Activated CD8-positive, alpha-beta T cell treated with anti-CD3 and anti-CD28 coated beads, Interleukin-2, amount 10 ng/mL, durations not matched to agents 7 days and 5 days (primary cell): ENCODE data around the gene PCDHB12. TPM values are rescaled to one million over a fixed set of nuclear protein-coding genes. Genes with fewer than 3 reads are reported as not detected.
"Not testable (repeated sequence)": the region's sequence is repeated elsewhere in the genome, so short reads cannot be mapped to it uniquely, and the experiment has no call there.

Experiments used
- ATAC-seq: fragments of 150-1000 bp; cut with Tn5 transposase; one replicate; pipeline ENCODE4 v1.10.0; 2021; ENCODE audit warnings: moderate library complexity
- CTCF ChIA-PET: fragments of 350-600 bp; sonication (Branson Sonifier 250); formaldehyde crosslinking; loops from one replicate; lab custom pipeline; 2021; ENCODE audit warnings: antibody characterized with exemption; lab: Charles Lee
- POLR2A ChIA-PET: fragments of 350-600 bp; sonication (Branson Sonifier 250); formaldehyde crosslinking; loops from one replicate; lab custom pipeline; 2021; ENCODE audit warnings: antibody characterized with exemption; lab: Charles Lee
- DNase-seq: peaks from one replicate; pipeline ENCODE4 v3.0.0-alpha.2; 2020
- H3K27ac Mint-ChIP-seq: one replicate; pipeline ENCODE4 v1.8.0; 2021; ENCODE audit warnings: mild to moderate bottlenecking, mixed read lengths
- H3K27me3 Mint-ChIP-seq: one replicate; pipeline ENCODE4 v1.8.0; 2021; ENCODE audit warnings: low read depth, mixed read lengths
- H3K36me3 Mint-ChIP-seq: one replicate; pipeline ENCODE4 v1.8.0; 2021; ENCODE audit warnings: low read depth, mixed read lengths
- H3K4me1 Mint-ChIP-seq: one replicate; pipeline ENCODE4 v1.8.0; 2021; ENCODE audit warnings: low read depth, mixed read lengths
- H3K4me3 Mint-ChIP-seq: one replicate; pipeline ENCODE4 v1.8.0; 2021; ENCODE audit warnings: mild to moderate bottlenecking, mixed read lengths
- H3K9me3 Mint-ChIP-seq: one replicate; pipeline ENCODE4 v1.8.0; 2022; ENCODE audit warnings: mixed read lengths; ENCODE audit not compliant: insufficient read depth
- total RNA-seq, 2 experiments: library from RNA; stranded (reverse); gene quantifications; one replicate each; pipeline ENCODE4 v1.2.3, GENCODE V29; 2021

Gene PCDHB12
- total RNA-seq, 2 experiments from 2014 or later, result not detected

DNA sequence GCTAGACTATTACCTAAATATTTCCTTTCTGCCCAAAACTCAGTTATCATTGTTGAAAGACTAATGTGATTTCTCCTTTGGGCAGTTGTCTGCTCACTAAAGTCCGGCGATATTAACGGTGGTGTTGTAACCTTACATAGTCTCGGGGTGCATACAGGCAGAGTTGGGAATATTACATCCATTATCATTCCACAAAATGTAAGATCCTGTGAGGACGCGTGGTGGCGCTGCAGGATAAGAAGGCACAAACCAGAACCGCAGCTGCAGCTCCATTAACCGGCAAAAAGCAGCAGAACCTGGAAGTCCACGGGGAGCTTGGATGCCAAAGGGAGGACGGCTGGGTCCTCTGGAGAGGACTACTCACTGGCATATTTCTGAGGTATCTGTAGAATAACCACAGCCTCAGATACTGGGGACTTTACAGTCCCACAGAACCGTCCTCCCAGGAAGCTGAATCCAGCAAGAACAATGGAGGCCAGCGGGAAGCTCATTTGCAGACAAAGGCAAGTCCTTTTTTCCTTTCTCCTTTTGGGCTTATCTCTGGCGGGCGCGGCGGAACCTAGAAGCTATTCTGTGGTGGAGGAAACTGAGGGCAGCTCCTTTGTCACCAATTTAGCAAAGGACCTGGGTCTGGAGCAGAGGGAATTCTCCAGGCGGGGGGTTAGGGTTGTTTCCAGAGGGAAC lies 5.3 kb downstream of the PCDHB12 start, which contains the start of gene PCDHB13:
TSS of gene PCDHB13 (plus strand) at position 264 of the 684 bp plus-strand sequence. CDS start at position 469, 205 bp downstream.
- CTCF ChIA-PET, H3K4me1 Mint-ChIP-seq, DNase-seq, H3K4me3 Mint-ChIP-seq, POLR2A ChIA-PET, H3K36me3 Mint-ChIP-seq, H3K27ac Mint-ChIP-seq, ATAC-seq: not testable (repeated sequence)
- peaks cover 18% of the 10 kb centered on the region for H3K27me3 Mint-ChIP-seq
- peaks cover 27% of the 10 kb centered on the region for H3K9me3 Mint-ChIP-seq

DNA sequence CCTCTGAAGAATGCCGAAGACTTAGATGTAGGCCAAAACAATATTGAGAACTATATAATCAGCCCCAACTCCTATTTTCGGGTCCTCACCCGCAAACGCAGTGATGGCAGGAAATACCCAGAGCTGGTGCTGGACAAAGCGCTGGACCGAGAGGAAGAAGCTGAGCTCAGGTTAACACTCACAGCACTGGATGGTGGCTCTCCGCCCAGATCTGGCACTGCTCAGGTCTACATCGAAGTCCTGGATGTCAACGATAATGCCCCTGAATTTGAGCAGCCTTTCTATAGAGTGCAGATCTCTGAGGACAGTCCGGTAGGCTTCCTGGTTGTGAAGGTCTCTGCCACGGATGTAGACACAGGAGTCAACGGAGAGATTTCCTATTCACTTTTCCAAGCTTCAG lies 6.1 kb downstream of the PCDHB12 start:
- POLR2A ChIA-PET, ATAC-seq, H3K4me3 Mint-ChIP-seq, H3K27ac Mint-ChIP-seq, DNase-seq, H3K36me3 Mint-ChIP-seq, CTCF ChIA-PET, H3K4me1 Mint-ChIP-seq: not testable (repeated sequence)
- Mint-ChIP-seq H3K27me3 (peaks cover 18% of the 10 kb centered on the region), H3K9me3 (peaks cover 27% of the 10 kb centered on the region)

DNA sequence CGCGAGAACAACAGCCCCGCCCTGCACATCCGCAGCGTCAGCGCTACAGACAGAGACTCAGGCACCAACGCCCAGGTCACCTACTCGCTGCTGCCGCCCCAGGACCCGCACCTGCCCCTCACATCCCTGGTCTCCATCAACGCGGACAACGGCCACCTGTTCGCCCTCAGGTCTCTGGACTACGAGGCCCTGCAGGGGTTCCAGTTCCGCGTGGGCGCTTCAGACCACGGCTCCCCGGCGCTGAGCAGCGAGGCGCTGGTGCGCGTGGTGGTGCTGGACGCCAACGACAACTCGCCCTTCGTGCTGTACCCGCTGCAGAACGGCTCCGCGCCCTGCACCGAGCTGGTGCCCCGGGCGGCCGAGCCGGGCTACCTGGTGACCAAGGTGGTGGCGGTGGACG lies 7.0 kb downstream of the PCDHB12 start:
- POLR2A ChIA-PET, H3K4me3 Mint-ChIP-seq, H3K36me3 Mint-ChIP-seq, ATAC-seq, CTCF ChIA-PET, H3K4me1 Mint-ChIP-seq, H3K27ac Mint-ChIP-seq, DNase-seq: not testable (repeated sequence)
- peaks cover 18% of the 10 kb centered on the region for H3K27me3 Mint-ChIP-seq
- H3K9me3 Mint-ChIP-seq, result peaks cover 22% of the 10 kb centered on the region

DNA sequence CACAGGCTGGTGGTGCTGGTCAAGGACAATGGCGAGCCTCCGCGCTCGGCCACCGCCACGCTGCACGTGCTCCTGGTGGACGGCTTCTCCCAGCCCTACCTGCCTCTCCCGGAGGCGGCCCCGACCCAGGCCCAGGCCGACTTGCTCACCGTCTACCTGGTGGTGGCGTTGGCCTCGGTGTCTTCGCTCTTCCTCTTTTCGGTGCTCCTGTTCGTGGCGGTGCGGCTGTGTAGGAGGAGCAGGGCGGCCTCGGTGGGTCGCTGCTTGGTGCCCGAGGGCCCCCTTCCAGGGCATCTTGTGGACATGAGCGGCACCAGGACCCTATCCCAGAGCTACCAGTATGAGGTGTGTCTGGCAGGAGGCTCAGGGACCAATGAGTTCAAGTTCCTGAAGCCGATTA lies 7.5 kb downstream of the PCDHB12 start:
- H3K4me1 Mint-ChIP-seq, DNase-seq, POLR2A ChIA-PET, H3K4me3 Mint-ChIP-seq, H3K27ac Mint-ChIP-seq, H3K36me3 Mint-ChIP-seq, CTCF ChIA-PET, ATAC-seq: not testable (repeated sequence)
- H3K9me3 Mint-ChIP-seq, result peaks cover 19% of the 10 kb centered on the region
- H3K27me3 Mint-ChIP-seq, result peaks cover 18% of the 10 kb centered on the region

DNA sequence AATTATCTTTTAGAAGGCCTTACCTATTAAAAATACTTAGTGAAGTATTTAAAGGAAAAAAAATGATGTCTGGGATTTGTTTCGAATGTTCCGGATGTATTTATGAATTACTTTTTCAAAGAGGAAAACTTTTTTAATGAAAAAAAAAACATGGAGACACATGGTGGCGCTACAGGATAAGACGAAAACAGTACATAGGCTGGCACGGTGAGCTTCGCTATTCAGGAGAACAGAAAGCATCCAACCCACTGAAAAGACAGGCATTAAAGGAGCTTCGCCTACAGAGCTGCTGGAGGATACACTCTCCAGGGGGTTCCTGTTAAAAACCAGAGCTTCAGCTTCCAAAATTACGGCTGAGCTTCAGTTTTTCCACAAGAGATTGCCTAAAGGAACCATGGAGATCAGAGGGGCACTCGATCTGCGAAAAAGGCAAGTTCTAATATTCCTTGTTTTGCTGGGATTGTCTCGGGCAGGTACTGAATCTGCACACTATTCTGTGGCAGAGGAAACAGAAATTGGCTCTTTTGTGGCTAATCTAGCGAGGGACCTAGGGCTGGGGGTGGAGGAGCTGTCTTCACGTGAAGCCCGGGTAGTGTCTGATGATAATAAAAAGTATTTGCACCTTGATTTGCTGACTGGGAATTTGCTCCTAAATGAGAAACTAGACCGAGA lies 14.7 kb downstream of the PCDHB12 start, which contains the start of gene PCDHB14:
TSS of gene PCDHB14 (plus strand) at position 232 of the 672 bp plus-strand sequence. CDS start at position 395, 163 bp downstream.
- CTCF ChIA-PET, result interaction anchor here (0.8 to 1.7 kb wide), 9 partner anchors 36 to 345 kb away, joined by 3 to 6 read pairs (median 4); partner anchors contain the start of genes PCDHB9, PCDHGA11, PCDHGB1 and TAF7
- H3K9me3 Mint-ChIP-seq, result peaks cover 14% of the 10 kb centered on the region
- no peak within 1 kb of the TSS for H3K27ac Mint-ChIP-seq
- ATAC-seq (no peak), DNase-seq (no peak)
- POLR2A ChIA-PET, result no interaction called here
- no peak within 1 kb of the TSS for H3K4me3 Mint-ChIP-seq
- H3K27me3 Mint-ChIP-seq, result peaks cover 5% of the 10 kb centered on the region
- H3K4me1 Mint-ChIP-seq, result no peaks in the 10 kb centered on the region
- no peaks in the 10 kb centered on the region for H3K36me3 Mint-ChIP-seq

DNA sequence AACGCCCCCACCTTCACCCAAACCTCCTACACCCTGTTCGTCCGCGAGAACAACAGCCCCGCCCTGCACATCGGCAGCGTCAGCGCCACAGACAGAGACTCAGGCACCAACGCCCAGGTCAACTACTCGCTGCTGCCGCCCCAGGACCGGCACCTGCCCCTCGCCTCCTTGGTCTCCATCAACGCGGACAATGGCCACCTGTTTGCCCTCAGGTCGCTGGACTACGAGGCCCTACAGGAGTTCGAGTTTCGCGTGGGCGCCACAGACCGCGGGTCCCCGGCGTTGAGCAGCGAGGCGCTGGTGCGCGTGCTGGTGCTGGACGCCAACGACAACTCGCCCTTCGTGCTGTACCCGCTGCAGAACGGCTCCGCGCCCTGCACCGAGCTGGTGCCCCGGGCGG lies 16.3 kb downstream of the PCDHB12 start:
- POLR2A ChIA-PET, H3K27me3 Mint-ChIP-seq, H3K4me3 Mint-ChIP-seq, DNase-seq, ATAC-seq, H3K27ac Mint-ChIP-seq, H3K36me3 Mint-ChIP-seq, CTCF ChIA-PET, H3K4me1 Mint-ChIP-seq, H3K9me3 Mint-ChIP-seq: not testable (repeated sequence)

DNA sequence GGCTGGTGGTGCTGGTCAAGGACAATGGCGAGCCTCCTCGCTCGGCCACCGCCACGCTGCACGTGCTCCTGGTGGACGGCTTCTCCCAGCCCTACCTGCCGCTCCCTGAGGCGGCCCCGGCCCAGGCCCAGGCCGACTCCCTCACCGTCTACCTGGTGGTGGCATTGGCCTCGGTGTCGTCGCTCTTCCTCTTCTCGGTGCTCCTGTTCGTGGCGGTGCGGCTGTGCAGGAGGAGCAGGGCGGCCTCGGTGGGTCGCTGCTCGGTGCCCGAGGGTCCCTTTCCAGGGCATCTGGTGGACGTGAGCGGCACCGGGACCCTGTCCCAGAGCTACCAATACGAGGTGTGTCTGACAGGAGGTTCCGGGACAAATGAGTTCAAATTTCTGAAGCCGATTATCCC lies 16.9 kb downstream of the PCDHB12 start:
- H3K4me1 Mint-ChIP-seq, H3K27ac Mint-ChIP-seq, ATAC-seq, H3K4me3 Mint-ChIP-seq, DNase-seq, H3K9me3 Mint-ChIP-seq, H3K36me3 Mint-ChIP-seq, H3K27me3 Mint-ChIP-seq: not testable (repeated sequence)
- ChIA-PET CTCF (interaction anchor here (1.0 kb wide), 1 partner anchor 9 kb away, joined by 3 read pairs; no protein-coding TSS in a partner anchor), POLR2A (interaction anchor here (0.6 kb wide), 1 partner anchor 255 kb away, joined by 5 read pairs; no protein-coding TSS in a partner anchor)

DNA sequence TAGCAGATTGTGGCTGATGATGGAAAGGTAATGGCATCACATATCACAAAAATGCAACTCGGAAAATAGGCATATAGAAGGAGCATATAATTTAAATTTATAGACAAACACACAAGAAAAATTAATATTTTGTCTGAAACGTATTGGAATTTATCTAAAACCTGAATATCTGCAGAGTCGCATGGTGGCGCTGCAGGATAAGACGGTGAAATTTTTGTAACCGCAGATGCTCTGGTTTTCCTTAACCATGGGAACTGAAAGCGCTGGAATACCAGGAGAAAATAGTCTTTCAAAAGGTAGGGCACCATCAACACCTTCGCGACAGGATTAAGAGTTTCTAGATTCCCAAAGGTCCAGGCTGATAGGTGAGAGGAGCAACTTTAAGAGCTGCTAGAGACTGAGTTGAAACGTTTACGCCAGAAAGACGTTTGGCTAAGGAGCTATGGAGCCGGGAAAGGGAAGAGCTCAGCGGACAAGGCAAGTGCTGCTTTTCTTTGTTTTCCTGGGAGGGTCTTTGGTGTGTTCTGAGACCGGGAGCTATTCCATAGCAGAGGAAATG lies 25.7 kb downstream of the PCDHB12 start:
- ChIA-PET POLR2A (no interaction called here), CTCF (interaction anchor here (1.0 to 1.2 kb wide), 3 partner anchors 8 to 324 kb away, joined by 3 to 4 read pairs (median 3); partner anchors contain the start of gene PCDHB11)
- ATAC-seq (no peak), DNase-seq (no peak)
- Mint-ChIP-seq H3K27me3 (peaks cover 7% of the 10 kb centered on the region), H3K4me1 (no peaks in the 10 kb centered on the region), H3K4me3 (no peak overlapping the region), H3K27ac (no peak overlapping the region), H3K9me3 (peaks cover 34% of the 10 kb centered on the region), H3K36me3 (peaks cover 6% of the 10 kb centered on the region)

DNA sequence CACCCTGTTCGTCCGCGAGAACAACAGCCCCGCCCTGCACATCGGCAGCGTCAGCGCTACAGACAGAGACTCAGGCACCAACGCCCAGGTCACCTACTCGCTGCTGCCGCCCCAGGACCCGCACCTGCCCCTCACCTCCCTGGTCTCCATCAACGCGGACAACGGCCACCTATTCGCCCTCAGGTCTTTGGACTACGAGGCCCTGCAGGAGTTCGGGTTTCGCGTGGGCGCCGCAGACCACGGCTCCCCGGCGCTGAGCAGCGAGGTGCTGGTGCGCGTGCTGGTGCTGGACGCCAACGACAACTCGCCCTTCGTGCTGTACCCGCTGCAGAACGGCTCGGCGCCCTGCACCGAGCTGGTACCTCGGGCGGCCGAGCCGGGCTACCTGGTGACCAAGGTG lies 27.4 kb downstream of the PCDHB12 start:
- H3K4me3 Mint-ChIP-seq, H3K36me3 Mint-ChIP-seq, DNase-seq, ATAC-seq, H3K27ac Mint-ChIP-seq, H3K4me1 Mint-ChIP-seq, CTCF ChIA-PET: not testable (repeated sequence)
- H3K27me3 Mint-ChIP-seq, result peaks cover 11% of the 10 kb centered on the region
- POLR2A ChIA-PET, result interaction anchor here (0.6 kb wide), 1 partner anchor 352 kb away, joined by 3 read pairs; no protein-coding TSS in a partner anchor
- peaks cover 46% of the 10 kb centered on the region for H3K9me3 Mint-ChIP-seq

DNA sequence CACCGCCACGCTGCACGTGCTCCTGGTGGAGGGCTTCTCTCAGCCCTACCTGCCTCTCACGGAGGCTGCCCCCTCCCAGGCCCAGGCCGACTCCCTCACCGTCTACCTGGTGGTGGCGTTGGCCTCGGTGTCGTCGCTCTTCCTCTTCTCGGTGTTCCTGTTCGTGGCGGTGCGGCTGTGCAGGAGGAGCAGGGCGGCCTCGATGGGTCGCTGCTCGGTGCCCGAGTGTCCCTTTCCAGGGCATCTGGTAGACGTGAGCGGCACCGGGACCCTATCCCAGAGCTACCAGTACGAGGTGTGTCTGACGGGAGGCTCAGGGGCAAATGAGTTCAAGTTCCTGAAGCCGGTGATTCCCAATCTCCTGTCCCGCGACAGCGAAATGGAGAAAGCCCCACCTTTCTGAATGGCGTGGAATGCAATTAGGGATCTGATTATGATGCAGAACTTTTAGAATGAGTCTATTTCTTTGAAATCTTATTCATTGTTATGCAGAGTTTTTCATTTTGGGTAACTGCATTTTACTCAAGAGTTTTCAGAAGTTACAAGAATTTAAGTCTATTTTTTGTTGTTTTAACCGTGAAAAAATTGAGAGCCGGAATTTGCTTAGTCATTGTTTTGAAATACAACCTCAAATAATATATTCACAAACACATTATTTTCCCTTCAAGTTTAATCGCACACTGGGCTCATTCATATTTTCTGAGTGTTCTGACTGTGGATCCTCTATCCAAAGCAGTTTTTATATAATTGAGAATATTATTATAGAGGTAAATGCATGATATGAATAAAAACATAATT lies 28.2 kb downstream of the PCDHB12 start:
- Mint-ChIP-seq H3K4me3 (no peak overlapping the region), H3K36me3 (peaks cover 10% of the 10 kb centered on the region), H3K4me1 (no peaks in the 10 kb centered on the region), H3K27ac (peak overlapping the region; percentile 50), H3K9me3 (peaks cover 45% of the 10 kb centered on the region), H3K27me3 (peaks cover 13% of the 10 kb centered on the region)
- POLR2A ChIA-PET, result interaction anchor here (0.6 kb wide), 1 partner anchor 351 kb away, joined by 3 read pairs; no protein-coding TSS in a partner anchor
- CTCF ChIA-PET, result no interaction called here
- ATAC-seq, result no peak
- DNase-seq, result no peak

DNA sequence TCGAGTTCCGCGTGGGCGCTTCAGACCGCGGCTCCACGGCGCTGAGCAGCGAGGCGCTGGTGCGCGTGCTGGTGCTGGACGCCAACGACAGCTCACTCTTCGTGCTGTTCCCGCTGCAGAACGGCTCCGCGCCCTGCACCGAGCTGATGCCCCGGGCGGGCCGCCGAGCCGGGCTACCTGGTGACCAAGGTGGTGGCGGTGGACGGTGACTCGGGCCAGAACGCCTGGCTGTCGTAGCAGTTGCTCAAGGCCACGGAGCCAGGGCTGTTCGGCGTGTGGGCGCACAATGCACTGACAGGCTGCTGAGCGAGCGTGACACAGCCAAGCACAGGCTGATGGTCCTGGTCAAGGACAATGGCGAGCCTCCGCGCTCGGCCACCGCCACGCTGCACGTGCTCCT lies 33.0 kb downstream of the PCDHB12 start:
- H3K36me3 Mint-ChIP-seq, result peaks cover 6% of the 10 kb centered on the region
- peaks cover 10% of the 10 kb centered on the region for H3K27me3 Mint-ChIP-seq
- no peak overlapping the region for H3K27ac Mint-ChIP-seq
- CTCF ChIA-PET, result no interaction called here
- no peak for DNase-seq
- H3K4me1 Mint-ChIP-seq, result no peaks in the 10 kb centered on the region
- H3K4me3 Mint-ChIP-seq, result no peak overlapping the region
- no peak for ATAC-seq
- peaks cover 61% of the 10 kb centered on the region for H3K9me3 Mint-ChIP-seq
- POLR2A ChIA-PET, result no interaction called here
